Esophagus muscularis mucosa (tissue), 4 donors: Measurements from ENCODE around the gene ZNF580. TPM values are rescaled to one million over a fixed set of nuclear protein-coding genes. Genes with fewer than 3 reads are reported as not detected.

Experiments
- DNase-seq: peaks from one replicate; pipeline ENCODE4 v3.0.0-alpha.2; 2017; ENCODE audit errors: extremely low spot score
- H3K27ac ChIP-seq, 4 donors: fragments of 200-600 bp; sonication (generic); replicated peaks in 1 of 4; 1 replicate in 3 of 4; 2 replicates in 1 of 4; pipeline ENCODE4 v1.5.1; 2016 to 2019; ENCODE audit warnings: mild to moderate bottlenecking in 1 of 4
- H3K27me3 ChIP-seq, 4 donors: fragments of 200-600 bp; sonication (generic); one replicate each; pipeline versions ENCODE4 v1.5.1 to v1.6.0; 2016 to 2019
- H3K36me3 ChIP-seq, 4 donors: fragments of 200-600 bp; sonication (generic); one replicate each; pipeline ENCODE4 v1.5.1; 2016 to 2019
- H3K4me1 ChIP-seq, 4 donors: fragments of 200-600 bp; sonication (generic); one replicate each; pipeline ENCODE4 v1.5.1; 2016 to 2019
- H3K4me3 ChIP-seq, 4 donors: fragments of 200-600 bp; sonication (generic); 1 replicate in 2 of 4; 2 replicates in 2 of 4; pipeline ENCODE4 v1.5.1; 2016 to 2019; ENCODE audit warnings: mild to moderate bottlenecking in 4 of 4, moderate library complexity in 1 of 4
- H3K9me3 ChIP-seq, 4 donors: fragments of 200-600 bp; sonication (generic); 1 replicate in 3 of 4; 2 replicates in 1 of 4; pipeline ENCODE4 v1.5.1; 2016 to 2019
- CTCF ChIP-seq, 3 experiments: fragments of 200-600 bp in 2 of 3; fragments of 450-650 bp in 1 of 3; sonication (generic) in 2 of 3; IDR thresholded peaks; one replicate each; pipeline ENCODE4 v1.5.1; 2017 to 2019; ENCODE audit warnings: antibody characterized with exemption in 3 of 3, mild to moderate bottlenecking in 2 of 3, moderate library complexity in 1 of 3
- EP300 ChIP-seq: sonication (generic); formaldehyde crosslinking; IDR thresholded peaks from one replicate; pipeline ENCODE4 v1.6.1; 2017; ENCODE audit warnings: antibody characterized with exemption
- POLR2A ChIP-seq: fragments of 450-650 bp; IDR thresholded peaks from one replicate; pipeline ENCODE4 v1.6.1; 2017; ENCODE audit warnings: antibody characterized with exemption, moderate library complexity, mild to moderate bottlenecking, low read depth
- POLR2AphosphoS5 ChIP-seq, 2 donors: sonication (generic); formaldehyde crosslinking; IDR thresholded peaks; one replicate each; pipeline ENCODE4 v1.6.1; 2017; ENCODE audit warnings: antibody characterized with exemption in 2 of 2
- WGBS: methylation state at CpG from one replicate; pipeline ENCODE4 v1.1.5; 2018; 5-methylcytosine and 5-hydroxymethylcytosine counted together
- intact Hi-C: fragments of 100-400 bp; cut with DNase I; formaldehyde crosslinking; loops from one replicate; pipeline ENCODE4 v1.15.1; 2023
- total RNA-seq, 4 donors: library from RNA; depleted of rRNA; stranded (reverse); fragments of >200 nt; gene quantifications; one replicate each; pipeline versions ENCODE4 v1.1.0 to v1.2.1, GENCODE V29; 2016

Gene ZNF580
- total RNA-seq, 4 donors from 2014 or later: 38.3 to 66.8 (median 43.1) TPM

GRCh38 chr19:55687281-55688201, 46.7 kb downstream of the ZNF580 start:
- Histone ChIP-seq H3K27ac (no peak overlapping the region), H3K9me3 (no peaks in the 10 kb centered on the region), H3K27me3 (no peaks in the 10 kb centered on the region), H3K36me3 (peaks cover 42 to 100% (median 97%) of the 10 kb centered on the region in 4 donors), H3K4me3 (no peak overlapping the region), H3K4me1 (peaks cover 4 to 50% (median 16%) of the 10 kb centered on the region in 4 donors)
- no peak for DNase-seq
- 90% methylated on average over 14 of the region's 22 CpGs for WGBS
- TF ChIP-seq POLR2A: no peak
- TF ChIP-seq POLR2AphosphoS5 (IDR thresholded peaks at IDR 0.05): no peak
- TF ChIP-seq EP300: no peak
- TF ChIP-seq CTCF (IDR thresholded peaks at IDR 0.05): no peak
- intact Hi-C loops: no loop called here

GRCh38 chr19:55688422-55689218, 47.8 kb downstream of the ZNF580 start:
- H3K9me3 ChIP-seq: no peaks in the 10 kb centered on the region
- 67% methylated on average over 12 of the region's 27 CpGs for WGBS
- no peak overlapping the region for H3K4me3 ChIP-seq
- peaks cover 53 to 100% (median 98%) of the 10 kb centered on the region in 4 donors for H3K36me3 ChIP-seq
- TF ChIP-seq EP300: no peak
- no peak for TF ChIP-seq POLR2A
- no peak for TF ChIP-seq CTCF (IDR thresholded peaks at IDR 0.05)
- no peak for TF ChIP-seq POLR2AphosphoS5 (IDR thresholded peaks at IDR 0.05)
- intact Hi-C loops: no loop called here
- no peak for DNase-seq
- peaks cover 3 to 44% (median 16%) of the 10 kb centered on the region in 4 donors for H3K4me1 ChIP-seq
- H3K27ac ChIP-seq: no peak overlapping the region
- H3K27me3 ChIP-seq: no peaks in the 10 kb centered on the region

GRCh38 chr19:55689411-55690108, 48.8 kb downstream of the ZNF580 start:
- Histone ChIP-seq H3K4me3 (no peak overlapping the region), H3K9me3 (no peaks in the 10 kb centered on the region), H3K27ac (no peak overlapping the region), H3K27me3 (no peaks in the 10 kb centered on the region), H3K36me3 (peaks cover 62 to 100% (median 98%) of the 10 kb centered on the region in 4 donors), H3K4me1 (peaks cover 0 to 39% (median 16%) of the 10 kb centered on the region in 4 donors)
- no peak for DNase-seq
- WGBS: 95% methylated on average over 20 of the region's 35 CpGs
- TF ChIP-seq POLR2A (no peak), CTCF (IDR thresholded peaks at IDR 0.05) (no peak), EP300 (no peak), POLR2AphosphoS5 (IDR thresholded peaks at IDR 0.05) (no peak)
- intact Hi-C loops: no loop called here

GRCh38 chr19:55690109-55690768, 49.4 kb downstream of the ZNF580 start:
- Histone ChIP-seq H3K9me3 (no peaks in the 10 kb centered on the region), H3K36me3 (peaks cover 63 to 100% (median 98%) of the 10 kb centered on the region in 4 donors), H3K4me1 (peaks cover 0 to 36% (median 16%) of the 10 kb centered on the region in 4 donors), H3K27me3 (no peaks in the 10 kb centered on the region), H3K4me3 (no peak overlapping the region), H3K27ac (no peak overlapping the region)
- DNase-seq: no peak
- 91% methylated on average over 25 of the region's 25 CpGs for WGBS
- intact Hi-C loops: no loop called here
- TF ChIP-seq POLR2A: no peak
- TF ChIP-seq EP300: no peak
- no peak for TF ChIP-seq POLR2AphosphoS5 (IDR thresholded peaks at IDR 0.05)
- TF ChIP-seq CTCF (IDR thresholded peaks at IDR 0.05): no peak
